Measurements from ENCODE around the gene TCP11.

The TCP11 gene

DNA sequence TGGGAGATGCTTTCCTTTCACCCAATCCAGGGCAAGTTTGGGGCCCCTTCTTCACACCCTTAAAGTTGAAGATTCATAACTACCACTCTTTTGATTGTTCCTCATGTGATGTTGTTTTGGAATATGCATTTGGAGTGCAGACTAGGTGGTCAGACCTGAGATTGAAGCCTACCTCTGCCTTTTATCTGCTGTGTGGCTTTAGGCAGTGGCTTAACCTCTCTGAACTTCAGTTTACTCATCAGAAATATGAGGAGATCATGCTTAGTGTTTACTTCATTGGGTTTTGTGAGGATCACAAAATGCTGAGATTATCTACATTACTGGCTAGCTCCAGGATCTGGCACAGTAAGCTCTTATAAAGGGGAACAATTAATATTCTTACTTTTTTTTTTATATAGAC, 26.4 kb upstream of the TCP11 start:
- Histone ChIP-seq H2AFZ (ENCODE audit: low read depth) (no peak overlapping the region), H3K4me2 (no peak overlapping the region), H3K27me3 (ENCODE audit: insufficient read depth, low read depth) (no peaks in the 10 kb centered on the region; the same call in 1 of the 2 replicates), H3K27ac (no peak overlapping the region), H4K20me1 (ENCODE audit: insufficient read depth) (no peaks in the 10 kb centered on the region), H3K79me2 (ENCODE audit: insufficient read depth, low read depth) (no peaks in the 10 kb centered on the region), H3K9ac (no peak overlapping the region), H3K4me1 (ENCODE audit: low read depth, poor library complexity, severe bottlenecking) (no peaks in the 10 kb centered on the region), H3K4me3 (IDR thresholded peaks at IDR 0.05; ENCODE audit: insufficient read depth, low read depth, low read length) (no peak overlapping the region), H3K36me3 (ENCODE audit: insufficient read depth) (no peaks in the 10 kb centered on the region)
- TF ChIP-seq CTCF (conservative IDR thresholded peaks at IDR 0.05; ENCODE audit: low read depth, low read length) = no peak

DNA sequence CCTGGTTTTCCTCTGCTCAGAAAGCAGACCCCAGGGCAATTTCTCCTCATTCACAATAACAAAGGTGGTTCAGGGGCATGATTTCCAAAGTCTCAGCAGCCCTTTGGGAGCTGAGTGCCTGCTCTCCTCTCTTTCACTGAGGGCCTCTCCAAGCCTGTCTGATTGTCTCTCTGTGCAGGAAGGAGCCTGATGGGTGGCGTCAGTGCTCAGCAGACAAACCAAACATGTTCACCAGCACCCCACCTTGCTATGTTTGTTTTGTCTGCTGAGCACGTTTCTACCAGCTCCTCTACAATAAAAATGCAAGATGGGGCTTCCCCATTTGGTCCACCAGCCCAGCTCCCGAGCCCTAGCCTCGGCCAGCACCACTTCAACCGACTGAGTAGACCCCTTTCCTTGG, 25.4 kb upstream of the TCP11 start:
- H3K27me3 ChIP-seq (ENCODE audit: insufficient read depth, low read depth) = no peaks in the 10 kb centered on the region; the same call in 1 of the 2 replicates
- no peak overlapping the region for H3K27ac ChIP-seq
- H3K9ac ChIP-seq = no peak overlapping the region
- no peak overlapping the region for H3K4me3 ChIP-seq (IDR thresholded peaks at IDR 0.05; ENCODE audit: insufficient read depth, low read depth, low read length)
- H2AFZ ChIP-seq (ENCODE audit: low read depth) = no peak overlapping the region
- no peak overlapping the region for H3K4me2 ChIP-seq
- TF ChIP-seq CTCF (conservative IDR thresholded peaks at IDR 0.05; ENCODE audit: low read depth, low read length) = no peak
- H3K4me1 ChIP-seq (ENCODE audit: low read depth, poor library complexity, severe bottlenecking) = no peaks in the 10 kb centered on the region
- H3K36me3 ChIP-seq (ENCODE audit: insufficient read depth) = no peaks in the 10 kb centered on the region
- H4K20me1 ChIP-seq (ENCODE audit: insufficient read depth) = no peaks in the 10 kb centered on the region
- H3K79me2 ChIP-seq (ENCODE audit: insufficient read depth, low read depth) = no peaks in the 10 kb centered on the region

GRCh38 chr6:35166116-35166515, 25.0 kb upstream of the TCP11 start:
- no peak overlapping the region for H3K4me2 ChIP-seq
- H3K9ac ChIP-seq = no peak overlapping the region
- no peak overlapping the region for H3K4me3 ChIP-seq (IDR thresholded peaks at IDR 0.05; ENCODE audit: insufficient read depth, low read depth, low read length)
- no peak overlapping the region for H3K27ac ChIP-seq
- H3K4me1 ChIP-seq (ENCODE audit: low read depth, poor library complexity, severe bottlenecking) = no peaks in the 10 kb centered on the region
- H3K36me3 ChIP-seq (ENCODE audit: insufficient read depth) = no peaks in the 10 kb centered on the region
- no peaks in the 10 kb centered on the region for H3K79me2 ChIP-seq (ENCODE audit: insufficient read depth, low read depth)
- no peaks in the 10 kb centered on the region for H4K20me1 ChIP-seq (ENCODE audit: insufficient read depth)
- no peak overlapping the region for H2AFZ ChIP-seq (ENCODE audit: low read depth)
- TF ChIP-seq CTCF (conservative IDR thresholded peaks at IDR 0.05; ENCODE audit: low read depth, low read length) = no peak
- no peaks in the 10 kb centered on the region; the same call in 1 of the 2 replicates for H3K27me3 ChIP-seq (ENCODE audit: insufficient read depth, low read depth)

DNA sequence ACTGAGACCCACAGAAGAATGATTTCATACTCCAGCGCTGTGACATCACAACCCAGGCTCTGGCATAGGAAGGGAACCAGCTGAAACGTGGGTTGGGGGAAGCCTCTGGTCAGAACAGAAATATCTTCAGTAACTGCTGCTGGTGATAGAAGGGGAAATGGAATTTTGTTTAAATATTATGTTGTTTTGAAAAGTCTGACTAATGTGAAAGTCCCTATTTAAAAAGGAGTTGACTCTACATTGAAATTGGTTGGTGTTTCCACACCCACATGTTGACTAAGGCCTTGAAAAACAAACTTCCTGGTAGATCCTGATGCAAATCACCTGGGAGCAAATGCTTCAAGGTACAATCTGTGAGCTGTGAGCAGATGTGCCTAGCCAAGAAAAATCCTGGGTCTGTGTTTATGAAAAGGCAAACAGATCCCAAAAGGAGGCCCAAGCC, 24.5 kb upstream of the TCP11 start:
- H3K4me2 ChIP-seq = no peak overlapping the region
- H3K27ac ChIP-seq = no peak overlapping the region
- no peak for TF ChIP-seq CTCF (conservative IDR thresholded peaks at IDR 0.05; ENCODE audit: low read depth, low read length)

More for the DNA sequence above, 24.5 kb upstream of the TCP11 start:
- H3K4me1 ChIP-seq (ENCODE audit: low read depth, poor library complexity, severe bottlenecking) = no peaks in the 10 kb centered on the region
- H2AFZ ChIP-seq (ENCODE audit: low read depth) = no peak overlapping the region
- no peaks in the 10 kb centered on the region for H3K79me2 ChIP-seq (ENCODE audit: insufficient read depth, low read depth)
- no peak overlapping the region for H3K9ac ChIP-seq
- H4K20me1 ChIP-seq (ENCODE audit: insufficient read depth) = no peaks in the 10 kb centered on the region
- H3K36me3 ChIP-seq (ENCODE audit: insufficient read depth) = no peaks in the 10 kb centered on the region
- H3K27me3 ChIP-seq (ENCODE audit: insufficient read depth, low read depth) = no peaks in the 10 kb centered on the region; the same call in 1 of the 2 replicates
- no peak overlapping the region for H3K4me3 ChIP-seq (IDR thresholded peaks at IDR 0.05; ENCODE audit: insufficient read depth, low read depth, low read length)

Measured in KMS-11 (cell line).